H9 (cell line): Measurements from ENCODE around the gene MAP9. TPM values are rescaled to one million over a fixed set of nuclear protein-coding genes. Genes with fewer than 3 reads are reported as not detected.
A peak's percentile ranks its signal among the peaks of the same experiment; 100 is the strongest.

Source experiments
- DNase-seq: peaks from one replicate; pipeline ENCODE4 v3.0.0-alpha.2; 2017
- H2AFZ ChIP-seq: one replicate; pipeline ENCODE4 v1.6.1; 2013; ENCODE audit warnings: mild to moderate bottlenecking, low read length, control low read depth, moderate library complexity
- H2AK5ac ChIP-seq: 2 replicates; pipeline ENCODE4 v1.6.1; 2013; ENCODE audit warnings: low read length, control low read depth, mixed read lengths; ENCODE audit not compliant: insufficient read length
- H2BK120ac ChIP-seq: one replicate; pipeline ENCODE4 v1.6.1; 2013; ENCODE audit warnings: low read depth, mild to moderate bottlenecking, low read length, control low read depth, inconsistent platforms; ENCODE audit not compliant: poor library complexity, severe bottlenecking
- H2BK12ac ChIP-seq: 2 replicates; pipeline ENCODE4 v1.6.1; 2013; ENCODE audit warnings: low read length, control low read depth, mixed read lengths, low read depth; ENCODE audit not compliant: insufficient read length
- H2BK15ac ChIP-seq: 2 replicates; pipeline ENCODE4 v1.6.1; 2013; ENCODE audit warnings: low read depth, low read length, control low read depth
- H2BK20ac ChIP-seq: one replicate; pipeline ENCODE4 v1.6.1; 2013; ENCODE audit warnings: low read depth, mild to moderate bottlenecking, low read length, control low read depth, inconsistent platforms; ENCODE audit not compliant: poor library complexity, severe bottlenecking
- H2BK5ac ChIP-seq: 2 replicates; pipeline ENCODE4 v1.6.1; 2013; ENCODE audit warnings: low read length, control low read depth, mixed read lengths; ENCODE audit not compliant: insufficient read length
- H3K14ac ChIP-seq: 2 replicates; pipeline ENCODE4 v1.6.1; 2013; ENCODE audit warnings: low read length, control low read depth; ENCODE audit not compliant: insufficient read depth
- H3K18ac ChIP-seq: 2 replicates; pipeline ENCODE4 v1.6.1; 2013; ENCODE audit warnings: low read depth, mild to moderate bottlenecking, mixed read lengths, low read length, control low read depth; ENCODE audit not compliant: insufficient read length
- H3K23ac ChIP-seq: 2 replicates; pipeline ENCODE4 v1.6.1; 2013; ENCODE audit warnings: low read length, control low read depth, mixed read lengths, low read depth; ENCODE audit not compliant: insufficient read length
- H3K23me2 ChIP-seq: 2 replicates; pipeline ENCODE4 v1.6.1; 2013; ENCODE audit warnings: low read depth, mild to moderate bottlenecking, mixed read lengths, low read length, control low read depth; ENCODE audit not compliant: insufficient read length, poor library complexity, severe bottlenecking
- H3K27ac ChIP-seq: 2 replicates; pipeline ENCODE4 v1.5.1; 2013; ENCODE audit warnings: low read length, control low read depth, mixed read lengths, low read depth; ENCODE audit not compliant: insufficient read length
- H3K27me3 ChIP-seq: 2 replicates; pipeline ENCODE4 v1.6.1; 2013; ENCODE audit warnings: low read length, control low read depth, inconsistent platforms; ENCODE audit not compliant: insufficient read depth
- H3K4ac ChIP-seq: 2 replicates; pipeline ENCODE4 v1.6.1; 2013; ENCODE audit warnings: low read depth, mild to moderate bottlenecking, control low read depth, inconsistent platforms, low read length, moderate library complexity
- H3K4me1 ChIP-seq: 2 replicates; pipeline ENCODE4 v1.6.1; 2013; ENCODE audit warnings: low read length, control low read depth, inconsistent platforms; ENCODE audit not compliant: insufficient read depth
- H3K4me2 ChIP-seq: 2 replicates; pipeline ENCODE4 v1.6.1; 2013; ENCODE audit warnings: low read length, control low read depth, mixed read lengths; ENCODE audit not compliant: insufficient read length, insufficient read depth
- H3K56ac ChIP-seq: 2 replicates; pipeline ENCODE4 v1.6.1; 2013; ENCODE audit warnings: low read depth, mild to moderate bottlenecking, mixed read lengths, low read length, control low read depth; ENCODE audit not compliant: insufficient read length
- H3K79me1 ChIP-seq: 2 replicates; pipeline ENCODE4 v1.6.1; 2013; ENCODE audit warnings: low read depth, mild to moderate bottlenecking, moderate library complexity, low read length, control low read depth, inconsistent platforms; ENCODE audit not compliant: insufficient read depth, poor library complexity, severe bottlenecking
- H3K79me2 ChIP-seq: 2 replicates; pipeline ENCODE4 v1.6.1; 2013; ENCODE audit warnings: low read length, control low read depth, inconsistent platforms; ENCODE audit not compliant: insufficient read depth
- H3K9ac ChIP-seq: 2 replicates; pipeline ENCODE4 v1.6.1; 2013; ENCODE audit warnings: low read length, control low read depth, mixed read lengths; ENCODE audit not compliant: insufficient read length; ENCODE audit errors: extremely low read depth
- H3K9me3 ChIP-seq: one replicate; pipeline ENCODE4 v1.6.1; 2013; ENCODE audit warnings: low read depth, low read length, inconsistent platforms; ENCODE audit not compliant: control insufficient read depth
- H3T11ph ChIP-seq: one replicate; pipeline ENCODE4 v1.6.1; 2013; ENCODE audit warnings: mild to moderate bottlenecking, low read length, control low read depth, inconsistent platforms
- H4K20me1 ChIP-seq: one replicate; pipeline ENCODE4 v1.6.1; 2013; ENCODE audit not compliant: control insufficient read depth, insufficient read length, insufficient read depth
- H4K5ac ChIP-seq: 2 replicates; pipeline ENCODE4 v1.6.1; 2013; ENCODE audit warnings: low read depth, mild to moderate bottlenecking, mixed read lengths, low read length, control low read depth; ENCODE audit not compliant: insufficient read length
- H4K8ac ChIP-seq: replicated peaks from 2 replicates; pipeline ENCODE4 v1.6.1; 2013; ENCODE audit warnings: low read length, control low read depth, mixed read lengths, low read depth; ENCODE audit not compliant: insufficient read length
- H4K91ac ChIP-seq: 2 replicates; pipeline ENCODE4 v1.6.1; 2013; ENCODE audit warnings: low read depth, mild to moderate bottlenecking, moderate library complexity, mixed read lengths, low read length, control low read depth; ENCODE audit not compliant: insufficient read length
- H3K27ac Mint-ChIP-seq, 3 experiments: 2 replicates in 2 of 3; 3 replicates in 1 of 3; pipeline ENCODE4 v1.8.0; 2020 to 2021; ENCODE audit warnings: mixed read lengths in 3 of 3, mild to moderate bottlenecking in 1 of 3, moderate library complexity in 1 of 3
- H3K27me3 Mint-ChIP-seq: 2 replicates; pipeline ENCODE4 v1.8.0; 2021; ENCODE audit warnings: low read depth, mild to moderate bottlenecking, moderate library complexity, mixed read lengths
- H3K36me3 Mint-ChIP-seq, 3 experiments: 2 replicates in 2 of 3; 3 replicates in 1 of 3; pipeline ENCODE4 v1.8.0; 2020 to 2021; ENCODE audit warnings: low read depth in 3 of 3, mixed read lengths in 3 of 3; ENCODE audit not compliant: insufficient read depth in 1 of 3
- H3K4me1 Mint-ChIP-seq, 2 experiments: 2 replicates each; pipeline ENCODE4 v1.8.0; 2020; ENCODE audit warnings: mixed read lengths in 2 of 2
- H3K4me3 Mint-ChIP-seq, 2 experiments: 2 replicates in 1 of 2; 3 replicates in 1 of 2; pipeline ENCODE4 v1.8.0; 2020 to 2021; ENCODE audit warnings: mild to moderate bottlenecking in 2 of 2, mixed read lengths in 2 of 2, moderate library complexity in 1 of 2
- H3K9me3 Mint-ChIP-seq, 2 experiments: 2 replicates in 1 of 2; 3 replicates in 1 of 2; pipeline ENCODE4 v1.8.0; 2020; ENCODE audit warnings: mild to moderate bottlenecking in 2 of 2, mixed read lengths in 2 of 2, moderate library complexity in 1 of 2
- CTCF ChIP-seq: fragments of 200-600 bp; sonication (generic); conservative IDR thresholded peaks from 3 replicates; pipeline ENCODE4 v1.8.0; 2021; ENCODE audit warnings: antibody characterized with exemption, mild to moderate bottlenecking
- WGBS: extraction: QIAGEN DNeasy Blood & Tissue Kit; methylation state at CpG from one replicate; pipeline ENCODE4 v1.1.7; 2013; ENCODE audit warnings: missing lambda C conversion rate, low lambda C conversion rate, mixed read lengths; ENCODE audit not compliant: insufficient read length; ENCODE audit errors: extremely low coverage; 5-methylcytosine and 5-hydroxymethylcytosine counted together
- total RNA-seq: library from RNA; stranded (reverse); gene quantifications from 2 replicates; pipeline ENCODE4 v1.2.1, GENCODE V29; 2021

Gene MAP9
- total RNA-seq, 1 experiment from 2014 or later = 15.4 TPM

GRCh38 chr4:155367608-155368007 is 9.2 kb downstream of the MAP9 start:
- WGBS = no CpG with 5 or more reads among the region's 2 CpGs
- H3K27ac ChIP-seq = no peak overlapping the region
- H3K9me3 Mint-ChIP-seq = no peaks in the 10 kb centered on the region

More at GRCh38 chr4:155367608-155368007, 9.2 kb downstream of the MAP9 start:
- 0 out of 7 replicates have a peak overlapping the region, but pooled peaks of 1 of the 3 experiments have one; percentile 40 for H3K27ac Mint-ChIP-seq
- Histone ChIP-seq H2AFZ (no peak overlapping the region), H4K5ac (no peak overlapping the region), H4K20me1 (no peaks in the 10 kb centered on the region), H2BK12ac (no peak overlapping the region), H3K9ac (no peak overlapping the region), H3K18ac (no peak overlapping the region), H3T11ph (no peak overlapping the region), H2AK5ac (no peak overlapping the region), H3K56ac (no peak overlapping the region), H3K14ac (no peak overlapping the region), H3K4me1 (0 out of 2 replicates have a peak, but pooled peaks cover 2% of the 10 kb centered on the region), H4K91ac (no peak overlapping the region), H3K4ac (no peak overlapping the region), H3K9me3 (no peaks in the 10 kb centered on the region), H3K23ac (no peak overlapping the region), H2BK5ac (no peak overlapping the region), H3K27me3 (no peaks in the 10 kb centered on the region), H3K79me1 (no peaks in the 10 kb centered on the region), H4K8ac (no peak overlapping the region), H2BK120ac (no peak overlapping the region), H2BK15ac (no peak overlapping the region), H3K4me2 (no peak overlapping the region), H2BK20ac (no peak overlapping the region), H3K79me2 (no peaks in the 10 kb centered on the region), H3K23me2 (no peaks in the 10 kb centered on the region)
- no peak overlapping the region for H3K4me3 Mint-ChIP-seq
- H3K4me1 Mint-ChIP-seq = peaks cover 0 to 3% of the 10 kb centered on the region in 2 experiments; a peak in 1 of 4 replicates
- H3K27me3 Mint-ChIP-seq = no peaks in the 10 kb centered on the region
- H3K36me3 Mint-ChIP-seq = peaks cover 0 to 13% (median 11%) of the 10 kb centered on the region in 3 experiments; a peak in 5 of 7 replicates
- TF ChIP-seq CTCF = no peak
- no peak for DNase-seq
